Measurements from ENCODE around the gene PRPF19.

Gene PRPF19

GRCh38 chr11:60937144-60937527 is 30.8 kb upstream of the PRPF19 start:
- no peak for DNase-seq

GRCh38 chr11:60936467-60937143 is 30.2 kb upstream of the PRPF19 start:
- DNase-seq = no peak

DNA sequence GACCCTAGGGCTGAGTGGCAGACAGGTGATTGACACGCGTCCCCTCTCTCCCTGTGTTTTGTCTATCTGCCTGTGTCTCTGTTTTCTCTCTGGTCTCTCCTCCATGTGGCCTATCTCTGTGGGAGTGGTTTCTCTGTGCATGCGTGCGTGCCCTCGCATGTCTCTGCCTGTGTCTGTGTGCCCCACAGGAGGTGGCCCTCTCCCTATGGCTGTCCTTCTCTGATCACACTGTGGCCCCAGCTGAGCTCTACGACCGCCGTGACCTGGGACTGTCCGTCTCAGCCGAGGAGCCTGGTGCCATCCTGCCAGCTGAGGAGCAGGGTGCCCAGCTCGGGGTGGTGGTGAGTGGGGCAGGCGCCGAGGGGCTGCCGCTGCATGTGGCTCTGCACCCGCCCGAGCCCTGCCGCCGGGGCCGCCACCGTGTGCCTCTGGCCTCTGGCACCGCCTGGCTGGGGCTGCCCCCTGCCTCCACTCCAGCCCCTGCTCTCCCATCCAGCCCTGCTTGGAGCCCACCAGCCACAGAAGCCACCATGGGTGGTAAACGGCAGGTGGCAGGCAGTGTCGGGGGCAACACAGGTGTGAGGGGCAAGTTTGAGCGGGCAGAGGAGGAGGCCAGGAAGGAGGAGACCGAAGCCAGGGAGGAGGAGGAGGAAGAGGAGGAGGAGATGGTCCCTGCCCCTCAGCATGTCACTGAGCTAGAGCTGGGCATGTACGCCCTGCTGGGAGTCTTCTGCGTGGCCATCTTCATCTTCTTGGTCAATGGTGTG is 29.5 kb upstream of the PRPF19 start:
- DNase-seq = no peak

DNA sequence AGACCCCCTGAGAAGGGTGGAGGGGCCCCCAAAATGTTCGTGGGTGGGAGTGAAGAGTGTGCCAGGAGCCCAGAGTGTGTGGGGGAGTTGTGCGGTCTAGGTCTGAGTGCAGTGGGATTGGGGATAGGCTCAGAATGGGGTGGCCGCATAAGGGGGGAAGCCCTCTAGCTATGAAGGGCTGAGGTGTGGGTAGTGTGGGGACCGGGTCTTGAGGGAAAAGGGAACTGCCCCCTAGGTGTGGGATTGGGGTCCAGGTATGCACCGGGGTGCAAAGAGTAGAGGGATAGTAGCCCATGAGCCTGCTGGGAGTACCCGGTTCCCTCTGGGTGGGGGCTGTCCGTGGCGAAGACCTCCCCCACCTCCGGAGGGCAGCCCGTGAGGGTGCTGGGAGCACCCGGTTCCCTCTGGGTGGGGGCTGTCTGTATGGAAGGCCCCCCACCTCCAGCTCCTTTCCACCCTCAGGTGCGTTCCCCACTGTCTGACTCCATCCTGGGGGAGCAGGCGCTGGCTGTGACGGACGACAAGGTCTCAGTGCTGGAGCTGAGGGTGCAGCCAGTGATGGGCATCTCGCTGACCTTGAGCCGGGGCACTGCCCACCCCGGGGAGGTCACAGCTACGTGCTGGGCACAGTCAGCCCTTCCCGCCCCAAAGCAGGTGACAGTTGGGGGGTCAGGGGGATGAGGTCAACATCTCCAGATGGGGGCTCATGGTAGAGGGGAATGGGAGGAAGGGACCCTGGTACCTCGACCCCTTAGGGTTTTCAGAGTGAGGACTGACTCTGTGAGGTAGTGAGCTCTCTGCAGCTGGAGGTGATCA is 28.6 kb upstream of the PRPF19 start:
- no peak for DNase-seq

DNA sequence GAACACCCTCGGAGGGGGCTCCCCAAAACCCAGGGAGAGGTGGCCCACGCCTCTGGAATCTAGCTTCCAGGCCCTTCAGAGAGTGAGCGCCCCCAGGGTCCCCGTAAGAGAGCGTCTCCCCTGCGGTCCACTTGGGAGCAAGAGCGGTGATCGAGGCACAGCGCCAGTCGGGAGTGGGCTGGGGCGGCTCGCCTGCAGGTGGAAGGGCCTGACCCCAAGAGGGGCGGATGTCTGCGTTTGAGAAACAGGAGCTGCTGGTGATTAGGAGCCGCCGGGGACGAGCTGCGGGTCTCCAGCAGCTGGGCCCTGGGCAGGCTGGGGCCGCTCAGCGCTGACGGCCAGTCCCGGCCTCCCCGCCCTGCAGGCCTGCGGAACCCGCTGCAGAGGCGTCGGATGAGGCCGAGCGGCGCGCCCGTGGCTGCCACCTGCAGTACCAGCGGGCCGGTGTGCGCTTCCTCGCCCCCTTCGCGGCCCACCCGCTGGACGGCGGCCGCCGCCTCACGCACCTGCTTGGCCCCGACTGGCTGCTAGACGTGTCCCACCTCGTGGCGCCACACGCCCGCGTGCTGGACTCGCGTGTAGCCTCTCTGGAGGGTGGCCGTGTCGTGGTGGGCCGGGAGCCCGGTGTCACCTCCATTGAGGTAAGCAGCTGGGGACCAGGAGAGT is 27.9 kb upstream of the PRPF19 start:
- DNase-seq = no peak

GRCh38 chr11:60933416-60934123 is 27.2 kb upstream of the PRPF19 start:
- no peak for DNase-seq

DNA sequence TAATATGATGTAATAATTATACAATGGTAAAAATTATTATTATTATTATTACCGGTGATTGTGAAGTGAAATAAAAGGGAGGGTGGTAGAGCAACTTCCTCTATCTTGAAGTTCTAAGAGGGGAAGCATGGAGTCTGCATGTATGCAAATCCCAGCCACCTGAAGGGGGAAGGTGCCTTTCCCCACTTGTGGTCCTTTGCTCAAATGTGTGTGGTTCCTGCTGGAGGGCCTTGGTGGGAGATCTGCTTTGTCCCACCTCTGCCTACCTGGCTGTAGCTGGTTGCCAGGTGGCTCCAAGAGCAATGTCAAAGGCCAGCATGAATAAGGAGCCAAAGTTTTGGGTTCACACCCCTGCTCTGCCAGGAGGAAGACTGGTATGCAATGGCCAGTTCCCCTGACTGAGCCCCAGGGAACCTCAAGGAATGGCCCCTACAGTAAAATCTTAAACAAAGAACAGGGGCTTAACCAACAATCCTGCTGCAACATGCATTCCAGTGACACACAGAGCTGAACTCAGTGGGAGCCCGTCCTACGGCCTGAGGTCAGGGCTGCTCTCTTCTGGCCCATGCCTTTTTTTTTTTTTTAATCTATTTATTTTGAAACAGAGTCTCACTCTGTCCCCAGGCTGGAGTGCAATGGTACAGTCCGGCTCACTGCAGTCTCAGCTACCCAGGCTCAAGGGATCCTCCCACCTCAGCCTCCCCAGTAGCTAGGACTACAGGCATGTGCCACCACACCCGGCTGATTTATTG is 26.4 kb upstream of the PRPF19 start:
- no peak for DNase-seq

DNA sequence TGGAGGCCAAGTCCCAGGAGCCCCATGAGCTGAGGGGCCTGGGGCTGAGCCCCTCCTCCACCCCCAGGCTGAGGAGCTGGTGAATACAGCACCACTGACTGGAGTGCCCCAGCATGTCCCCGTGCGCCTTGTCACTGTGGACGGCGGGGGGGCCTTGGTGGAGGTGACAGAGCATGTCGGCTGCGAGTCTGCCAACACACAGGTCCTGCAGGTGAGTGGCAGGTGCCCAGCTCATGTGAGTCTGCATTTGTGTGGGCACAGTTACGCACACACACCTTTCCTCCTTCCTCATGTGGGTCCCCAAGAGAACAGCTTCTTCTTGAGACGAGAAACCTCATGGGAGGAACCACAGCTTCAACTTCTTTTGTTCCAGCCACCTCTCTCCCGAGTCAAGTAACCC is 25.5 kb upstream of the PRPF19 start:
- DNase-seq = no peak

GRCh38 chr11:60930394-60930793 is 24.0 kb upstream of the PRPF19 start:
- no peak for DNase-seq

GRCh38 chr11:60929764-60930163 is 23.4 kb upstream of the PRPF19 start:
- no peak for DNase-seq

- no peak for DNase-seq
These were observed 22.2 kb upstream of the PRPF19 start for GRCh38 chr11:60928563-60929001.

DNA sequence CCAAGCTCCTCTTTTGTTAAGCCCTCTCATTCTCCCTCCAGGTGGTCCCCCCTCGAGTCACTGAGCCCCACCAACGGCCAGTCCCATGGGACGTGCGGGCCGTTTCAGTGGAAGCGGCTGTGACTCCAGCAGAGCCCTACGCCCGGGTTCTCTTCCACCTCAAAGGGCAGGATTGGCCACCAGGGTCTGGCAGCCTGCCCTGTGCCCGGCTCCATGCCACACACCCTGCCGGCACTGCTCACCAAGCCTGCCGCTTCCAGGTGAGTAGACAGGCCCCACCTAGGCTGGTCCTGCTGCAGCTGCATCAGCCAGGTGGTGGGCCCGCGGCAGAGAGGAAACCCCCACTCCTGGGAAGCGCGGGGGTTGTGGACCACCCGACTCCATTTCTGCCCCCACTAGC is 21.2 kb upstream of the PRPF19 start:
- DNase-seq = no peak

DNA sequence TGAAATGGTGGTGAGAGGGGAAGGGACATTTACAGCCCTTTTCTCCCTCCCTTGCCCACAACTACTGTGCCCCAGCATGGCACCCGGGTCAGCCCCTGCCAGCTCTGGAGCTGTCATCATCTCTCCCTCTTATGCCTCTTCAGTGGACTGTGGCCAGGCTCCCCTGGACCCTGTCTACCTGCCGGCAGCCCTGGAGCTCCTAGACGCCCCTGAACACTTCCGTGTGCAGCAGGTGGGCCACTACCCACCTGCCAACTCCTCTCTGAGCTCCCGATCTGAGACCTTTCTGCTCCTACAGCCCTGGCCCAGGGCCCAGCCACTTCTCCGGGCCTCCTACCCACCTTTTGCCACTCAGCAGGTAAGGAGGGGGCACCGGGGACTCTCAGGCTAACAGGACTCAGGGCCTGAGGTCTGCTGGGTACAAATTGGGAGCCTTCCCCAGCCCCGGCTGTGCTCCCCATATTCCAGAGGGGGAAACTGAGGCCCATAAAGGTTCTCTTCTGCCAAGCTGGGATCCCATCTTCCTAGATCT is 20.7 kb upstream of the PRPF19 start:
- no peak for DNase-seq

DNA sequence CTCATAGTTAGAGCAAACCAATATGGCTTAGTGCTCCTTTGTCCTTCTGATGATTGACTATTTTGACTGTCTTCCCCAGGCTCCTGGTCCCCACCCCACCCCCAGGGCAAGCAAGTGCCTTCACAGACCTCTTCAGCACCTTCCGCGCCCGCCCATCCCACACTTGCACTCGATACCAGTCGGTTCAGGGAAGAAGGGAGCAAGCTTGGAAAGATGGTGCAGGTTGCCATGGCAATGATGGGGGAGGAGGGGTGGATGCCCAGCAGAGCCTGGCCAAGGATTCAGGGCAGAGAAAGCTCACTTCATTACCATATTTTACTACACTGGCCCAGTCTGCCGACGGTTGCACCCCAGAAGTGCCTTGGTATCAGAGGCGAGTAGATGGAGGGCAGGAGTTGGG is 20.1 kb upstream of the PRPF19 start:
- DNase-seq = no peak

GRCh38 chr11:60925868-60926267 is 19.5 kb upstream of the PRPF19 start:
- no peak for DNase-seq

GRCh38 chr11:60924906-60925853 is 18.8 kb upstream of the PRPF19 start:
- DNase-seq = no peak

DNA sequence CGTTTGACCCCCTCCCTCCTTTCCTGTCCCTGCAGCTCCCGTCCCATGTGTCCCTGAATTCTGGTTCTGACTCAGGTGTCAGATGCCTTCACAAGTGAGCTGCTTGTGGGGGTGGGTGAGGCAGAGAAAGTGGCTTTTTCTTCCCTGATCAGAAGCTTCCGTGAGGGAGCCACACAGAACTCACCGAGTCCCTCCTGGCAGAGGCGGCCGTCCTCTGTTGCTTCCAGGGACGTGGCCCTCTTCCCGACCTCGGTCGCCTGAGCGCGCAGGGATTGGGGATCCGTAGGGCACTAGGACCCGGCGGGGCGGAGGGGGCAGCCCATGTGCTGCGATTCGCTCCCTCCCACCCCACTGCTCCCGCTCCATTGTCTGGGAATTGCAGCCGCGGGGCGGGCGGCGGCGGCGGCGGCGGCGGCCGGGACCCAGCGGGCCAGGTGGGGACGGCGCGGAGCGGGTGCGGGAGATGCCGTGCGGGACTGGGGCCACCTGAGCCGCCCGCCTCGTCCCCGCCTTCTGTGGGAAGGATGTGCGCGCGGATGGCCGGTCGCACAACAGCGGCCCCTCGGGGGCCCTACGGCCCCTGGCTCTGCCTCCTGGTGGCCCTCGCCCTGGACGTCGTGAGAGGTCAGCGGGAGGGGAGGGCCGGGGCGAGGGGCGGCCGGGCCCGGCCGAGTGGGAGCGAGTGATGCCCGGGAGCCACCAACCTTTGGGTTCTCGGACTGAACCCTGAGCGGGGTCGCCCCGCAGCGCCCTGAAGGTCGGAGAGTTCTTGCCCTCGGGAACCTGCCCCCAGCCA is 17.9 kb upstream of the PRPF19 start, which contains the start of gene TMEM132A:
TMEM132A (plus strand) TSS at position 351 of the 796 bp plus-strand sequence; CDS start at position 525, 174 bp downstream.
- peak; percentile 51 for DNase-seq

- no peak for DNase-seq
These were observed 17.4 kb upstream of the PRPF19 start for GRCh38 chr11:60923800-60924109.

DNA sequence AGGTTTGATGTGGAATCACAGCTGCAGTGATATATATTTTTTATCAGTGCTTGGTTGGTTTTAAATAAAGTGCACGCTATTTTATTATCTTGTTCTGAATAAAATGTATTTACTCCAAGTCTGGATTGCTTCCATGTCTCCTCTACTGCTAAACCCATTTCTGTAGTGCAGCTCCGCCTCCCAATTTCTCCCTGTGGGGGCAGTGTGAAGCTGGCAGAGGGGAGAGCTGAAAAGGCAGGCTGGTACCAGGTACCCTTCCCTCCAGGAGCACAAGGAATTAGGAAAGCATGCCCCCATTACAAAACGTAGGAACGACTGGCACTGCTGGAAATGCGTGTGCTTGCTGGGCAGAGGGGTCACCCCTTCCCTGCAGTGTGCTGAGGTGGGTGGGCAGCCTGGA is 16.9 kb upstream of the PRPF19 start:
- no peak for DNase-seq

Measured in DMS 273 treated with DMSO at 0.1 percent for 48 hours (cell line).